Duodenal mucosa (tissue), 2 donors: Measurements from ENCODE around the gene DHX32.

Source experiments
- H3K27ac ChIP-seq: one replicate; pipeline ENCODE4 v1.7.0; 2013; ENCODE audit warnings: low read depth, low read length
- H3K27me3 ChIP-seq, 2 donors: one replicate each; pipeline ENCODE4 v1.7.0; 2013; ENCODE audit warnings: low read length in 2 of 2, control low read depth in 1 of 2; ENCODE audit not compliant: insufficient read depth in 2 of 2, control insufficient read depth in 1 of 2
- H3K36me3 ChIP-seq, 2 donors: one replicate each; pipeline ENCODE4 v1.7.0; 2013; ENCODE audit warnings: low read length in 2 of 2, control low read depth in 1 of 2; ENCODE audit not compliant: insufficient read depth in 2 of 2, control insufficient read depth in 1 of 2
- H3K4me1 ChIP-seq, 2 donors: one replicate each; pipeline ENCODE4 v1.7.0; 2013; ENCODE audit warnings: low read length in 2 of 2, control low read depth in 1 of 2; ENCODE audit not compliant: insufficient read depth in 2 of 2, control insufficient read depth in 1 of 2
- H3K4me3 ChIP-seq, 2 donors: one replicate each; pipeline ENCODE4 v1.7.0; 2013; ENCODE audit warnings: low read length in 2 of 2, low read depth in 1 of 2
- H3K9ac ChIP-seq, 2 donors: one replicate each; pipeline ENCODE4 v1.7.0; 2013; ENCODE audit warnings: low read length in 2 of 2, low read depth in 1 of 2
- H3K9me3 ChIP-seq, 2 donors: one replicate each; pipeline ENCODE4 v1.7.0; 2013; ENCODE audit warnings: low read length in 2 of 2, control low read depth in 1 of 2; ENCODE audit not compliant: control insufficient read depth in 1 of 2

DHX32 gene

GRCh38 chr10:125792342-125793300 is 88.5 kb downstream of the DHX32 start:
- Histone ChIP-seq H3K4me3 (no peak overlapping the region), H3K9me3 (no peaks in the 10 kb centered on the region), H3K27me3 (no peaks in the 10 kb centered on the region), H3K4me1 (no peaks in the 10 kb centered on the region), H3K27ac (no peak overlapping the region), H3K36me3 (peaks cover 35 to 62% of the 10 kb centered on the region in 2 donors), H3K9ac (no peak overlapping the region)

GRCh38 chr10:125788156-125789034 is 92.7 kb downstream of the DHX32 start:
- Histone ChIP-seq H3K4me3 (no peak overlapping the region), H3K9ac (no peak overlapping the region), H3K27me3 (no peaks in the 10 kb centered on the region), H3K36me3 (peaks cover 25 to 28% of the 10 kb centered on the region in 2 donors), H3K4me1 (no peaks in the 10 kb centered on the region), H3K27ac (no peak overlapping the region), H3K9me3 (no peaks in the 10 kb centered on the region)
